Esophagus muscularis mucosa (tissue), 2 donors: ENCODE results near the gene UNC13A.

ENCODE experiments used
- POLR2A ChIP-seq: fragments of 450-650 bp; IDR thresholded peaks from one replicate; pipeline ENCODE4 v1.6.1; 2017; ENCODE audit warnings: antibody characterized with exemption, moderate library complexity, mild to moderate bottlenecking, low read depth
- POLR2AphosphoS5 ChIP-seq, 2 donors: sonication (generic); formaldehyde crosslinking; IDR thresholded peaks; one replicate each; pipeline ENCODE4 v1.6.1; 2017; ENCODE audit warnings: antibody characterized with exemption in 2 of 2

- TF ChIP-seq POLR2A (no peak), POLR2AphosphoS5 (IDR thresholded peaks at IDR 0.05) (no peak)
Measured at GRCh38 chr19:17577457-17578097, 110.6 kb downstream of the UNC13A start.
